ENCODE measurements around the gene POLL.

DNA sequence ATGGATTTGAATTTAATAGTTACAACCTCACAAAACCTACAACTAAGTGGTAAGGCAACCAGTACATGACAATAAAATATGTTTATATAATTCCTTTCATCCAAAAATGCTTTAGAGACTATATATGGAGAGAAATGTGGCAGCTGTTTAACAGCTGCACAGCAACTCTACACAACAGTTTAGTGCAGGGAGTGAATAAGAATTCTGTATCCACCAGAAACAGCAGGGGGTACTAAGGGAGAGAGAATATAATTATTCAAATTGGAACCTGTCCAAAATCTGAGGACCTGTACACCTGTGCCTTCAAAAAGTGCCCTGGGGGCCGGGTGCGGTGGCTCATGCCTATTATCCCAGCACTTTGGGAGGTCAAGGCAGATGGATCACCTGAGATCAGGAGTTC, 49.6 kb downstream of the POLL start:
- TF ChIP-seq CTCF (IDR thresholded peaks at IDR 0.05; ENCODE audit: poor library complexity): no peak
- no peak for TF ChIP-seq EZH2phosphoT487 (IDR thresholded peaks at IDR 0.05; ENCODE audit: low read depth, severe bottlenecking, unreplicated experiment)

Measured in hepatocyte (in vitro differentiated cells).